ENCODE results near the gene ELFN2.

ELFN2 gene

GRCh38 chr22:37363261-37363992, 63.9 kb downstream of the ELFN2 start:
- in situ Hi-C loops (cut with MboI; ENCODE audit: low sequenced_read_pairs) = no loop called here

- in situ Hi-C loops (cut with MboI; ENCODE audit: low sequenced_read_pairs) = no loop called here
Measured at GRCh38 chr22:37362621-37363020, 64.7 kb downstream of the ELFN2 start.

- in situ Hi-C loops (cut with MboI; ENCODE audit: low sequenced_read_pairs) = no loop called here
Measured at GRCh38 chr22:37358917-37359316, 68.4 kb downstream of the ELFN2 start.

GRCh38 chr22:37358386-37358785, 68.9 kb downstream of the ELFN2 start:
- in situ Hi-C loops (cut with MboI; ENCODE audit: low sequenced_read_pairs) = no loop called here

- in situ Hi-C loops (cut with MboI; ENCODE audit: low sequenced_read_pairs) = no loop called here
Measured at GRCh38 chr22:37357446-37358075, 69.7 kb downstream of the ELFN2 start.

- in situ Hi-C loops (cut with MboI; ENCODE audit: low sequenced_read_pairs) = no loop called here
Measured at GRCh38 chr22:37356922-37357321, 70.4 kb downstream of the ELFN2 start.

- in situ Hi-C loops (cut with MboI; ENCODE audit: low sequenced_read_pairs) = no loop called here
Measured at GRCh38 chr22:37355174-37355573, 72.1 kb downstream of the ELFN2 start.

GRCh38 chr22:37354670-37355069, 72.6 kb downstream of the ELFN2 start:
- in situ Hi-C loops (cut with MboI; ENCODE audit: low sequenced_read_pairs) = no loop called here

- in situ Hi-C loops (cut with MboI; ENCODE audit: low sequenced_read_pairs) = no loop called here
Measured at GRCh38 chr22:37354261-37354660, 73.0 kb downstream of the ELFN2 start.

- in situ Hi-C loops (cut with MboI; ENCODE audit: low sequenced_read_pairs) = no loop called here
Measured at GRCh38 chr22:37353839-37354238, 73.4 kb downstream of the ELFN2 start.

- in situ Hi-C loops (cut with MboI; ENCODE audit: low sequenced_read_pairs) = no loop called here
Measured at GRCh38 chr22:37352481-37352880, 74.8 kb downstream of the ELFN2 start.

GRCh38 chr22:37351232-37351631, 76.0 kb downstream of the ELFN2 start:
- in situ Hi-C loops (cut with MboI; ENCODE audit: low sequenced_read_pairs) = no loop called here

- in situ Hi-C loops (cut with MboI; ENCODE audit: low sequenced_read_pairs) = no loop called here
Measured at GRCh38 chr22:37349043-37349814, 78.0 kb downstream of the ELFN2 start.

GRCh38 chr22:37346505-37346895, 80.8 kb downstream of the ELFN2 start:
- in situ Hi-C loops (cut with MboI; ENCODE audit: low sequenced_read_pairs) = no loop called here

GRCh38 chr22:37345863-37346504, 81.3 kb downstream of the ELFN2 start:
- in situ Hi-C loops (cut with MboI; ENCODE audit: low sequenced_read_pairs) = no loop called here

GRCh38 chr22:37344735-37345449, 82.4 kb downstream of the ELFN2 start:
- in situ Hi-C loops (cut with MboI; ENCODE audit: low sequenced_read_pairs) = no loop called here

GRCh38 chr22:37343863-37344734, 83.2 kb downstream of the ELFN2 start:
- in situ Hi-C loops (cut with MboI; ENCODE audit: low sequenced_read_pairs) = no loop called here

GRCh38 chr22:37343348-37343747, 83.9 kb downstream of the ELFN2 start:
- in situ Hi-C loops (cut with MboI; ENCODE audit: low sequenced_read_pairs) = no loop called here

- in situ Hi-C loops (cut with MboI; ENCODE audit: low sequenced_read_pairs) = no loop called here
Measured at GRCh38 chr22:37342065-37342464, 85.2 kb downstream of the ELFN2 start.
